SKM-1 (cell line): ENCODE data around the gene SPAG17.

Experiments
- DNase-seq: peaks from one replicate; lab custom pipeline; 2025; ENCODE audit not compliant: unreplicated experiment; lab: John Stamatoyannopoulos, UW

The SPAG17 gene

DNA sequence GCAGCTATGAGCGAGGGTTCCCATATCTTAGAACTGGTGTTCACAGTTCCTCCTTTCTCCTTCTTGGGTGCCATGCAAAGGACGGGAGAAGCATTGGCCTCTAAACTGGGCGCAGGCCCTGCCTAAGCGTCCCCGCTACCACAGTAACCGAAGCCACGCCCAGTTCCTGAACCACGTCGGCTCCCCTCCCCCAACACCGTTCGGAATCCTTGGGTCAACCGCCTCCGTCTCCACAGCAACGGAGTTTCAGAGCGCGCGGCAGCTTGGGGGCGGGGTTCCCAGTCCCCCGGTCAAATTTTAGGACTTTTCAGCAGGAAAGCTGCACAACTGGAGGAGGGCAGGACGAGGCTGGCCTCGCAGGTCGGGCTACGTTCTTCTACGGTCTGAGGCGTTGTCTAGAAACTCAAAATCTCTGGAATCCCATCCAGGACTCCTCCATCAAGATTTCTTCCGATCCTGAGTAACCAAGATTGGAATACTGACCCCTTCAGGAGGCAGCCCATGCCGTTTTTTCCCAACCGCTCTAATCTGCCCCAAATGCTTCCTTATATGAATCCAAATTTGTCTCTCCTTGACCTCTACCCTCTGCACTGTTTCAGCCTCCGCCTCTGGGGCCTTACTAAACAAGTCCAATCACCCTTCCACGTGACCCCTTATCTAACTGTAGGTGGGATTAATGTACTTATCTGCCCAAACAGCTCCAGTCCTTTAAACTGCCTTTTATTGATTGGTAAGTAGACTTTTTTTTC lies at the start of gene SPAG17:
Gene SPAG17, minus strand, starts transcription at position 145 of the 749 bp plus-strand sequence. Its CDS starts 71 bp downstream, at position 74.
- no peak for DNase-seq

DNA sequence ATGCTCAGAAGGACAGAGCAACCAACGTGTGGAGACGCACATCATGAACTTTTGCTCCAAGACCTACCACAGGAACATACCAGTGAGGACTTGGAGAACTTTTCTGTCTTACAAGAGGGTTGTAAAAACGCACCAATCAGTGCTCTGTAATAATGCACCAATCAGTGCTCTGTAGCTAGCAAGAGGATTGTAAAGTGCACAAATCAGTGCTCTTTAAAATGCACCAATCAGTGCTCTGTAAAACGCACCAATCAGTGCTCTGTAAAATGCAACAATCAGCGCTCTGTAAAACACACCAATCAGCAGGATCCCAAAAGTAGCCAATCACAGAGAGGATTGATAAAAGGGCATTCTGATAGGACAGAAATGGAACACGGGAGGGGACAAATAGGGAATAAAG lies 40.4 kb upstream of the SPAG17 start:
- DNase-seq = no peak

DNA sequence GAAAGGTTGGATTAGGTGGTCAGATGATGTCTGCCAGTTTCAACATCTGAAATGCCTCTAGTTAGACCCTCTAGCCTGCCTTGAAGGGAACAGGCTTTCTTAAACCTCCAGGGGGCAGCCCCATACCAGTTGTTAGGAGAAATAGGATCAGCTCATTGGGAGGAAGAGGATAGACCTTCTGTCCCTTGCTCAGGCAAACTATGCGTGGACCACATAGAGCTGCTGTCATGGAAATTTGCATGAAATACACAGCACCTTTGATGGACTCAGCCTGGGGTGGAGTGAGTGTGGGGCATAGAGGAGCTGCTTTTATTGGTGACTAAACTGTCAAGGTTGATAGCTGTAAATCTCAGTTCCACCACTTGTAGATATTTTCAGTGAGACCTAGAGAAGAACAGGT lies 38.4 kb upstream of the SPAG17 start:
- DNase-seq = no peak

DNA sequence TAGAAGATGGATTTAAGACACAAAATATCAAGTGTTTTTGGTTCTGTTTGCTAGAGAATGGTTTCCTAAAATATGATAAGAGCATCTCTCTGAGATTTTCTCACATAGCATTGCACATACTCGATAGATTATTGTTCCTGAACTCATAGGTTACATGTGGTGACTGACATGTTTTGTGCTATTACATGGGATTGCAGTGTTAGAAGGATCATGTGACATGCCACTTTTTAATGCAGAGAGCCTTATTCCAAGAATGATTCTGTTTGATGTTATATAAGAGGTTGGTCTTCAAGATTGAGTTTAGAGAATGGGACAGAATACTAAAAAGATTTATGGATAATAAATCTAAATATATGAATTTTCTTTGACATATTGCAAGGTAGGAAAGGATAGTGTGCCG lies 34.4 kb upstream of the SPAG17 start:
- DNase-seq = no peak

DNA sequence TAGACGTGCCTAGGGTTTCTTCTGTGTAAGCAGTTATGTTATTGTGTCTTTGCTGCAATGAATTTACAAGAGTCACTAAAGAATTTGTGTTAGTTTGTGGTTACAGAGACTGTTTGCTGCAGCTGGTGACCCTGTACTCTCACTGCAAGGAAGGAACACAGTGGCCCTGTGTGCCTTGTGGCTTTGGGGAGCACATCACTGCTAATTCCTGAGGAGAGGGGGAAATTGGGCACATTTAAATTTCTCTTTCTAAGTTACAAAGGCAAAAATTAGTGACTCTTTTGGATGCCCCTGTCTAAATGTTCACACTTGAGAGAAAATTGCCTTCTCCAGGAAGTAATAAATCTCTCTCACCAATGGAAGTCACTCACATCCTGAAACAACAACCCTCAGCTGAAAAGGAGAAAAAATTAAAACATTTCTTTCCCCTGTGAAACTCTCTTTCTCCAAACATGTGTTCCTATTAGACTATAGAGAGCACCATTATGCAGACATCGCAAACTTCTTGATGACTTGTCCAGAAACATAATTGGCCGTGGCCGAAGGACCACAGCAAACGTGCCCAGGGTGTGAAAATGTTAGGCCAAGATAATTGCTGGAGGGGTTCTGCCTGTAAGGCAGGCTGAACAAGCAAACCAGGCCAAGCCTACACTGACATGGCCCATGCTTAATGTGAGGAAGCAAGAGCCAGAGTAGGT lies 32.3 kb upstream of the SPAG17 start:
- no peak for DNase-seq

DNA sequence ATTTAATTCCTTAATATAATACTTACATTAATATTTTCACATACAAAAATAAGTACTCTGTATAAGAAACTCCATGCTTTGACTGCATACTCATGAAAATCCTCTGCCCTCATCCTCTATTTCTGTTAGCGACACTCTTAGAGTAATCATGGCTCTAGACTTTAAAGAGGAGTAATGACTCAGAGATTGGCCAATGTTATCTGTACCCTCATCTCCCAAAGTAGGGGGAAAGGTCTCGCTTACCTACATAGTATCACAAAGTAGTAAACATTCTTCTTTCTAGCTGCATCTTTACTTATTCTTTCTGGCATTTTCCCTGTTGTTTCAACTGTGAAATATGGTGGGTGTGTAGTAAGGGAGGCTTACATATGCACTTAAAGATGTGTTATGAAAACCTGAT lies 29.8 kb upstream of the SPAG17 start:
- DNase-seq = no peak

DNA sequence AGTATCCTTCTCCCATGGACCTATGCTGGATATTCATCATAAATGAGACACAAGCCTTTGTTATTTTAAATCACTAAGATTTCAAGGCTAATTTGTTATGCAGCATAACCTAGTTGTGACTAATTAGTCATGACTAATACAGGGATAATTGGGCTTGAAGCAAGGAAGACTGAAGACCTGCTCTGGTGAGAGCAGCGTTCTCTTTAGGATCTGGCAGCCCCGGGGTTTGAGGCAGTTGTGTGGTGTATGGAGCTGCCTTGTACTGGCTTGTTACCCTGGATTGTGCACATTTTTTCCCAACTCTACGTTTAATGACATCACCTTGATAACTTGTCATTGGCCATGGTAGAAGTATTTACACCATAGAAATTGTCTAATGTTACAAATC lies 25.7 kb upstream of the SPAG17 start:
- no peak for DNase-seq

DNA sequence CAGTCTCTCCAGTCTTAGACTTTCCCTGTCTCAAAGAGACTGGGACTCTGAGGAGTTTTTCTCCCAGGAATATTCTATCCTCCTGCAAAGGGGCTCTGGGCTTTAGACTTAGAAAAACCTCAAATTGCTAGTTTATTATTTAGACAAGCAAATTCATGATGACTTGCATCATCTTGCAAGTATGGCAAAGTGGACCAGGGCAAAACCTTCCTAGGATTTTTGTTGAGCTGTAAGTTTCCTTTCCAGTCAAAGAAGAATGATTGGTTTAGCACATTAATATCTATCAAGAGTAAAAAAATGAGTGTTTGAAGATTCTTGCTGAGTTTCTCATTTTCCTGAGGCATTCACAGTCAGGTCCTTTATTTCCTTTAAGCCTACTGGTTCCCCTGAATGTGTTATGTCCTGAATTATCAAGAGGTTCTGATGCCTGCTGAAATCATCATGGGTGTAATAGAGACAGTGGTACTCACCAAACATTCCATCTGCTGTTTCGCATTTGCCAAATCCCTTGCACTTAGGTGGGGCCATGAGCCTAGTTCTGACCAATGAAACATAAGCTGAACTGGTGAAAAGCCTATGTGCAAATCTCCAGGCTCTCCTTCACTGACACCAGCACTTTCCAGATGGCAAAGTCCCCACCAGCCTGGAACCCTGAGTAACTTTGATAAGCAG lies 25.2 kb upstream of the SPAG17 start:
- no peak for DNase-seq

DNA sequence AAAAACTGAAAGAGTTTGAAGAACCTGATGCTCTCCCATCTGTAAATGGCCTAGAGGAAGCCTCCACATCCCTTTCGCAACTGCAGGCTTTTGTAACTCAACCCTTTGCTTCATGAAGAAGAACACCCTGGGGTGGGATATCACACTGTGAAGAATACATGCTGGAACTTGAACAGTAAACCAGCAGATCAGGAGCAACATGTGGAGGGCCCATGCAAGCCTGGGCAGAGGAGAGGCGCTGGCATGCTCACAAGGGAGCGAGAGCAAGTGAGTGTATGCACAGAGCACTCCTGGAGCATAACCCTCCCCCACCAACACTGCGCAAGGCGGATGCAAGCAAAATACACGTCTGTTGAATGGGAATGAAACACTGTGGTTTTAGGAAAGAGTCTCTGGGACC lies 24.6 kb upstream of the SPAG17 start:
- DNase-seq = no peak

DNA sequence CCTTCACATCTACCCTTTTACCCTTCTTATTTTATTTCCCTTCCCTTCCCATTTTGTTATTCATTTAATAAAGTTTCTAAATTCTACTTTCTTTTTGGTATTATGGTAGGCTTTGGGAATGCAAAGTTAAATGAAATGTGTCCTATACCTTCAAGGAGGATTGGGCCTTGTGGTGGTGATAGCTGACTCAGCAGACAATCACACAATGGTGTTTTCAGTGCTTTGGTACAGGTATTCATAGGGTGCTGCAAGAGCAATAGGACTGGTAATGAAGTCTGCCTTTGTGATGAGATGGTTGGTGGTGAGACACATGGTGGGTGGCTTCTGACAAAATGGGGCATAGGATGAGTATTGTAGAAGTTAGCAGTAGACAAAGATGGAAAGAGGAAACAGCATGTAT lies 21.9 kb upstream of the SPAG17 start:
- DNase-seq = no peak

DNA sequence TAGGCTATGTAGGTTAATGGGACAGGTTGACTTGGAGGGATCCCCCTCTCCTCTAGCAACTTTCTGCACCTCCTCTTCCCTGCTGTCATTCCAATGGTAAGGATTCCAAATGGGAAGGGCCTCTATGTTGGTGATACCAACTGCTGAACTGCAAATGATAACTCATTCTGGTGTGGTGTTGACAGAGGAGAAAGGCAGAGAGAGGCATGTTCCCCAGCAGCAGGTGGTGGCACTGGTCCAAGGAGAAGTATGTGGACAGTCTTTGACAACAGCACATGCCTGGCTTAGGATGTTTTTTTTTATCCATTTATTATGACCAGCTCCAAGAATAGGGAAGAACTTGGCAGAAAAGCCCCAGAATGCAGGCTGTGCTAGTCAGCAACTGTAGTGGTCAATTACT lies 19.6 kb upstream of the SPAG17 start:
- no peak for DNase-seq

DNA sequence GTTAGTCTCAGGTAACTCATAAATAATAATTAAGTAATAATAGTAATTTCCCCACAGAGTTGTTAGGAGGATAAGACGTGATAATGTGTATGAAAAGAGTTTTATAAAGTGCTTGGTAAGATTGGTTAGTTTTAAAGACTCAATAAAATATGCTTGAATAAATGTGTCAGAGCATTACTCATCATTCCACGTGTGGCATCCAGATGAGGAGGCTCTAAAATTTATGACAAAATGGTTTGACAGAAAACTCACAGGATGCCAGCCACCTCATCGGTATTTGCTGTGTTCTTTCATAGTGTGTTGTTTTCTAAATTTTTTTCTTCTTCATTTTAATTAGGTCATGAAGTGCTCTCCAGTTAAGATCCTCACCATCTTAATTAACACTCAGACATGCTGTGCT lies 19.1 kb upstream of the SPAG17 start:
- DNase-seq = no peak

DNA sequence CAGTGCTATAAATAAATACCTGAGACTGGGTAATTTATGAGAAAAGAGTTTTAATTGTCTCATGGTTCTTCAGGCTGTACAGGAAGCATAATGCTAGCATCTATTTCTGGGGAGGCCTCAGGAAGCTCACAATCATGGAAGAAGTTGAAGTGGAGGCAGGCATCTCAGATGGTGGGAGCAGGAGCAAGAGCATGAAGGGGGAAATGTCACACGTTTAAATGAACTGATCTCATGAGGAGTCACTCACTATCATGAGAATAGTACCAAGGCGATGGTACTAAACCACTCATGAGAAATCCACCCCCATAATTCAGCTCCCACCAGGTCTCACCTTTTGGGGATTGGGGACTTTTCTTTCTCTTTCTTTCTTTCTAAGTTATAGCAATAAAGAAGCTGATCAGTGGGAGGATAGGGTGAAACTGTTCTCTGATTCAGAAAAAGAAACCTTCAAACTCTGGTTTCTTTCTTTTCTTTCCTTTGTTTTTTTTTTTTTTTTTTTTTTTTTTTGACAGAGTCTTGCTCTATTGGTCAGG lies 17.1 kb upstream of the SPAG17 start:
- DNase-seq = no peak

DNA sequence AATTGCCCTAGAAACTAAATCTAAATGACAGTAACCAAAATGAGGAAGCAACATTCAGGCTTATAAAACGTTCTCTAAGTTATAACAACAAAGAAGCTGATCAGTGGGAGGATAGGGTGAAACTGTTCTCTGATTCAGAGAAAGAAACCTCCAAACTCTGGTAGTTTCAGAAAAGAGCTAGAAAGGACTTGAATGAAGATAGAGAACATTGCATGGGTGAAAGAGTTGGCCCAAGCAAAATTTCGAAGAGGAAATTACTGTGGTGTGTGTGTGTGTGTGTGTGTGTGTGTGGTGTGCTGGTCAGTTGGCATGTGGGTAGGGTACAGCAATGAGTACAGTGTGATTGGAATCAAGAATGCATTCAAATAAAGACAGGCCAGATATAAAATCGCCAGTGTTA lies 16.5 kb upstream of the SPAG17 start:
- DNase-seq = no peak

DNA sequence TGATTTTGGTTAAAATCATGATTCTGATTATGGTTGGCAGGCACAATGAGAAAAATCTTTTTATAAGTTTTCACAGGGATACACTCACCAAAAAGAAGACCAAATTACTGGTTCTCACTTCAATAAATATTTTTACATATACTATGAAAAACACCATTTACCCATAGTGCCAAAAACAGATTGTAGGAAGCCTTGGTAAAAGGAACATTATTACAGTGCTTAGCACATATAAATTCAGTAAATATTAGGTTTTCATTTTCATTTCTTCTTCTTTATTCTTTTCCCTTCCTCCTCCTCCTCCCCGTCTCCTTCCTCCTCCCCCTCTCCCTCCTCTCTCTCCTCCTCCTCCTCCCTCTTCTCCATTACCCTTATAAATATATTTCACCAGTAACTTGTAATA lies 15.8 kb upstream of the SPAG17 start:
- no peak for DNase-seq

DNA sequence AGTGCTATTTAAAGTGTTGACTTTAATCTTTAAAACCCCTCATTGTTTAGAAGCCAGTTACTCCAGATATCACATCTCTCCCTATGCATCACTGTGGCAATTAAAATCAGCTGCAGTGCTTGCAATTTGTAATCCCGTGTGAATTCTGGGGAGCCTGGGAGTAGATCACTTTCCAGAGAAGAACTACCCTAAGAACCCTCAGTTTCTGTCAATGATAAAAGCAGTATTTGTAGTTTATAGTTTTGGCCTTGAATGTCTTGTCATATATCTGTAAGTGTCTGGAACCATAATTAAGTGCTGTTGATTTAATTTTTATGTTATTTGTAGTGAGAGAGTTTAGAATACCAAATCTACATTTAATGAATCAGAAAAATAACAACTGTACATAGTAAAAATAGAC lies 5.5 kb upstream of the SPAG17 start:
- DNase-seq = no peak

DNA sequence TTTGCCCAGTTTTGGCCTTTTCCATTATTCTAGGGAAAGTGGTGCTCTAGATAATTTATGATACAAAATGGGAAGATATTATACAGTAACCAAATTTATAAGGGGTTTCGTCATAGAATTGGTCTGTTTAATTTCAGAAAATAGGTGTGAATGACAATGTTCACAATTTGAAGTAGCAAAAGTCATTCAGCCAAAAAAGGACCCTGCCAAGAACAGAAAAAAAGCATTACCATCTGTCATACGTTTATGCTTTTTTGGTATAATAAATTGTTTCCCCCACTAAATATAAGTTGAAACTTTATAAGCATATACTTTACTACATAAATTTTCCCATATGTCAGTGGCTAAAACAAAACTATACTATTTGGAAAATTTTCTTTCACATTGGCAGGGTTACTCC lies 4.5 kb upstream of the SPAG17 start:
- no peak for DNase-seq

DNA sequence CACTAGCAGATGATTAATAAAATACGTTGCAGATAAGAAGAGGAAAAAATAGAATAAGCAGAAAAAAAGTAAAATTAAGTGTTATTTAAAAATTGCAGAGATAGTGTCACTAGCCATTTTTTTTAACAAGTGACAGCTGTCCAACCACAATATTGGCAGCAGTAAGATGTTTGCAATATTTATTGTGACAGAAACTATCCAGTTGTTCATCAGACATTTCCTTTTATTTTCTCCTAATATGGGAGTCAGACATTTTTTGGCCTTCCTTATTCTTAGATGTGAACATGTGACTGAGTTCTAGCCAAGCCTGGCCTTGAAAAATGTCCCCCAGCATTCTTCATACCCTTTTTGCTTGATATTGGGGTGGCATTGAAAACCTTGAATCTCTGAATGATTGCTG lies 3.4 kb upstream of the SPAG17 start:
- no peak for DNase-seq

DNA sequence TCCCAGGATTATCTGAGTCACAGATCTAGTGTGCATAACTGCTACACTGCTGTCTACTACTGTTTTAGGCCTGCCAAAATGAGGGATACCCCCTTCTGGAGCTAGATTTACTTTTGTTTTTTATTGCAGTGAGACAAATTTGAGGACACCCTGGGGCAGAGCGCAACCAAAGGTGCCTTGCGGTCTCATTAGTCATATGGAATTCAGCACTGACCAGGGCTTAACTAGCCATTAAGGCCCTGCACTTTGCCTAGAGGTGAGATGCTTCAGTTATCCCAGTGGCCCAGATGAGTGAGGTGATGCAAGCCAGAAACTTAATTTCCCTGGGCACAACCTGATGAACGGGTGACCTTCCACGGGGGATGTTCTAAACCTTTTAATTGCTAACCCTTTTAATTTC lies 998 bp upstream of the SPAG17 start:
- no peak for DNase-seq

DNA sequence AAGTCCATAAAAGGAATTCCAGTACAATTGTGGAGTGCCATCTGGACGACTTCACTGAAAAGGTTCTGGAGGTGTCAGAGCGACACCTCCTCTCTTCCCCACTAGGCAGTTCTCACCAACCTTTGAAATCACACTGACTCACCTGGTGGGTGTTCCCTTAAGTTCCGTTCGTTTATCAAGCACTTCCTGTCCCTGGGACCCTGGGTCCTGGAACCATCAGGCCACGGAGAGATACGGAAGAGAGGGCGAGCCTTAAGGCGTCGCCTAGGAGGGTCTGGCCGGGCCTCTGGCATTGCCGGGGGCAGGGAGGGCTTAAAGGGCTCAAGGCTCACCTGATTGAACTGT lies 317 bp downstream of the SPAG17 start:
- DNase-seq = no peak

DNA sequence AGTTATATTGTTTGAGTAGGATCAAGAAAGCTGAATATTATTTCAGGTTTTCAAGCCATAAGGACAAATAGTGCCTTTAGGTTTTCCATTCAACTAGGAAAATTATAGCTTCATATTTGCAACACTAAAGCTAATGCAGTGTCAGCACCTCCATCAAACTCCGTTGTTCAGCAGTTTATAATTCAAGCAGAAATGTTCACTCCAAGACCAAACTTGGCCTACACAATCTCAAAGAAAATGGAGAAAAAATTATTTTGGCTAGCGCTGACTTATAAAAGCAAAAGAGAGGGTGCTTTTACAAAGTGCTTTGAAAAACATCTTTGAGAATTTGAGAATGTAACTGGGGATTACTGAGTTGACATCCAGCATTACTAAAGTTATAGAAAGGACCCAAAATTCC lies 1.4 kb downstream of the SPAG17 start:
- no peak for DNase-seq

DNA sequence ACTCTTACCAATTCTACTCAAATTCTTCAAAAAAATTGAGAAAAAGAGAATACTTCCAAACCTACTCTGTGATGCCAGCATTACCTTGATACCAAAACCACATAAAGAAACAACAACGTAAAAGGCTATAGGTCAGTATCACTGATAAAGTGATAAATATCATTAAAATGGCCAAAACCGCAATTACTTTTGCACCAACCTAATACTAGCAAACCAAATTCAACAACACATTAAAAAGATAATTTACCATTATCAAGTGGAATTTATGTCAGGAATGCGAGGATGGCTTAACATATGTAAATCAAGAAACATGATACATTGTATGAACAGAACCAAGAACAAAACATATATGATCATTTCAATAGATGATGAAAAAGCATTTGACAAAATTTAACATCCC lies 7.0 kb downstream of the SPAG17 start:
- DNase-seq = no peak
